OCI-LY7 (cell line): ENCODE measurements around the gene HOXD4. TPM values are rescaled to one million over a fixed set of nuclear protein-coding genes. Genes with fewer than 3 reads are reported as not detected.

Experiments
- BruUV-seq: library from RNA; stranded (reverse); fragments of 400-500 nt; replicated peaks from 2 replicates; lab custom pipeline; 2021; lab: Mats Ljungman, UMichigan
- CTCF ChIA-PET: fragments of 300-600 bp; sonication (Branson Sonifier 250); formaldehyde crosslinking; loops from one replicate; lab custom pipeline; 2022; ENCODE audit warnings: antibody characterized with exemption; ENCODE audit not compliant: unreplicated experiment; lab: Charles Lee
- POLR2A ChIA-PET: fragments of 300-600 bp; sonication (Branson Sonifier 250); formaldehyde crosslinking; loops from one replicate; lab custom pipeline; 2022; ENCODE audit warnings: antibody characterized with exemption; lab: Charles Lee
- DNase-seq: peaks from one replicate; pipeline ENCODE4 v3.0.0-alpha.2; 2015; ENCODE audit warnings: low spot score
- H2AFZ ChIP-seq: fragments of 200-600 bp; sonication (generic), shearing (Covaris generic); 2 replicates; pipeline ENCODE4 v1.6.1; 2014; ENCODE audit warnings: mild to moderate bottlenecking, antibody characterized with exemption, low read length, moderate library complexity
- H3K27ac ChIP-seq: fragments of 200-600 bp; sonication (generic); 2 replicates; pipeline ENCODE4 v1.5.1; 2014; ENCODE audit warnings: mixed run types, low read depth, mild to moderate bottlenecking, moderate library complexity, low read length, inconsistent platforms; ENCODE audit not compliant: poor library complexity, severe bottlenecking
- H3K36me3 ChIP-seq: fragments of 200-600 bp; sonication (generic); 2 replicates; pipeline ENCODE4 v1.6.1; 2014; ENCODE audit warnings: mild to moderate bottlenecking, antibody characterized with exemption, low read length, moderate library complexity, mixed read lengths; ENCODE audit not compliant: insufficient read depth
- H3K4me1 ChIP-seq: fragments of 200-600 bp; sonication (generic); 2 replicates; pipeline ENCODE4 v1.5.1; 2014; ENCODE audit warnings: mild to moderate bottlenecking, low read length; ENCODE audit not compliant: insufficient read depth, poor library complexity, severe bottlenecking
- H3K4me2 ChIP-seq: fragments of 200-600 bp; sonication (generic); 2 replicates; pipeline ENCODE4 v1.6.1; 2014; ENCODE audit warnings: mild to moderate bottlenecking, low read length
- H3K4me3 ChIP-seq: fragments of 200-600 bp; sonication (generic); 2 replicates; pipeline ENCODE4 v1.5.1; 2014; ENCODE audit warnings: mild to moderate bottlenecking, low read depth, low read length; ENCODE audit not compliant: poor library complexity, severe bottlenecking
- H3K79me2 ChIP-seq: fragments of 200-600 bp; sonication (generic); 2 replicates; pipeline ENCODE4 v1.6.1; 2016; ENCODE audit warnings: low read depth, mild to moderate bottlenecking, low read length, moderate library complexity, mixed read lengths; ENCODE audit not compliant: insufficient read depth
- H3K9me2 ChIP-seq: fragments of 200-600 bp; sonication (generic); 2 replicates; pipeline ENCODE4 v1.6.1; 2016; ENCODE audit warnings: mild to moderate bottlenecking, low read length, mixed read lengths; ENCODE audit not compliant: insufficient read depth
- H3K9me3 ChIP-seq: fragments of 200-600 bp; sonication (generic); 2 replicates; pipeline ENCODE4 v1.6.1; 2014; ENCODE audit warnings: mild to moderate bottlenecking, mixed run types, low read length, mixed read lengths
- H4K20me1 ChIP-seq: fragments of 200-600 bp; sonication (generic); 2 replicates; pipeline ENCODE4 v1.6.1; 2014; ENCODE audit warnings: mild to moderate bottlenecking, antibody characterized with exemption, low read length, moderate library complexity, mixed read lengths; ENCODE audit not compliant: insufficient read depth
- EZH2phosphoT487 ChIP-seq: fragments of 200-600 bp; sonication (generic); IDR thresholded peaks from 2 replicates; pipeline ENCODE4 v1.6.1; 2018; ENCODE audit warnings: low read depth, borderline replicate concordance, mild to moderate bottlenecking, mixed run types, antibody characterized with exemption, low read length, moderate library complexity, mixed read lengths
- intact Hi-C: fragments of 100-400 bp; cut with micrococcal nuclease; formaldehyde crosslinking; loops from one replicate; pipeline ENCODE4 v1.10.0; 2022; ENCODE audit not compliant: unreplicated experiment
- total RNA-seq, 2 experiments: library from RNA; depleted of rRNA in 1 of 2; stranded (reverse); fragments of >200 nt in 1 of 2; shearing (Covaris generic) in 1 of 2; gene quantifications; 2 replicates each; pipeline ENCODE4 v1.2.3, GENCODE V29; 2014 to 2022
- TF ChIP-seq, protein P1 (sequence below): fragments of 200-600 bp; sonication (generic); conservative IDR thresholded peaks from 2 replicates; pipeline ENCODE4 v1.5.1; 2014; ENCODE audit warnings: mild to moderate bottlenecking, antibody characterized with exemption, low read length, moderate library complexity, mixed read lengths

Gene HOXD4
- total RNA-seq, 2 experiments from 2014 or later, result not detected

DNA sequence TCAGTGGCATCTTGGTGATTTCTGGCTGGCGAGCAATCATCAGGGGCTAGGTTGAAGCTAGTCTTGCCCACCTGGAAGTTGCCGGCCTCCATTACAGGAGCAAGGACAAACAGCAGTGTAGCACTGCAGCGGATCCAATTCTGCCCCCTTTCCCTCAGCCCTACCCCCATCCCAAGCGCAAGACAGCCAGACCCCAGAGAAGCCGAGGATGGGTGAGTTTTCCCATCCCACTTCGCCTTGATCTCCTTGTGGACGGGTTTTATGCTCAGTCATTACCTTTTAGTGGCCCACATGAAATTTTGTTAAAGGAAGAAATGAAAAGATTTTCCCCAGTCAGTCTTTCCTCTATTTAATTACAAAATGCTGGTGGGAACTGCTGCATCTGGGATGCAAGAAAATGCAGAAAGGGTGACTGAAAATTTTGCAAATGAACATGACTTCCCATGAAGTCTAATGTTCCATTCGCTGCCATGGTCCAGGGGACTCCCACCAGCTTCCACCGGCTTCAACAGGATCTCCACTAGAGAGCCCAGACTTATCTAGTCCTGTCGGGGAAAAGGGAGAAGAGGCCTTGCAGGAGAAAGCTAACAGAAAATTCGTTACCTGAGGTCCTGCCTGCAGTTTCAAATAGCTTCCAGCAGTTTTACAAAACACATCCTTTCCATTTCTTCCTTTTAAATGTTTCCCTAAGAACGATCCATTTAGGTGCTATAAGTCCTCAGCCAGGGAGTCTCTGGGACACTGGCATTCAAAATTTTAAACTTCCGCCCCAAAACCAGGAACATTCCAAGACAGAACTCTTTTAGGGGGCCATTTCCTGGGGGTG lies 30.8 kb upstream of the HOXD4 start:
- POLR2A ChIA-PET, result interaction anchor here (0.6 kb wide), 1 partner anchor 762 kb away, joined by 3 read pairs; no protein-coding TSS in a partner anchor
- BruUV-seq, result no TSS peak
- Histone ChIP-seq H3K4me3 (no peak overlapping the region), H4K20me1 (no peaks in the 10 kb centered on the region), H3K9me2 (no peaks in the 10 kb centered on the region), H3K36me3 (no peaks in the 10 kb centered on the region), H3K79me2 (no peaks in the 10 kb centered on the region), H3K4me2 (no peak overlapping the region), H3K9me3 (no peaks in the 10 kb centered on the region), H3K4me1 (no peaks in the 10 kb centered on the region), H2AFZ (no peak overlapping the region), H3K27ac (no peak overlapping the region)
- no peak for DNase-seq
- CTCF ChIA-PET, result no interaction called here
- TF ChIP-seq, protein P1, sequence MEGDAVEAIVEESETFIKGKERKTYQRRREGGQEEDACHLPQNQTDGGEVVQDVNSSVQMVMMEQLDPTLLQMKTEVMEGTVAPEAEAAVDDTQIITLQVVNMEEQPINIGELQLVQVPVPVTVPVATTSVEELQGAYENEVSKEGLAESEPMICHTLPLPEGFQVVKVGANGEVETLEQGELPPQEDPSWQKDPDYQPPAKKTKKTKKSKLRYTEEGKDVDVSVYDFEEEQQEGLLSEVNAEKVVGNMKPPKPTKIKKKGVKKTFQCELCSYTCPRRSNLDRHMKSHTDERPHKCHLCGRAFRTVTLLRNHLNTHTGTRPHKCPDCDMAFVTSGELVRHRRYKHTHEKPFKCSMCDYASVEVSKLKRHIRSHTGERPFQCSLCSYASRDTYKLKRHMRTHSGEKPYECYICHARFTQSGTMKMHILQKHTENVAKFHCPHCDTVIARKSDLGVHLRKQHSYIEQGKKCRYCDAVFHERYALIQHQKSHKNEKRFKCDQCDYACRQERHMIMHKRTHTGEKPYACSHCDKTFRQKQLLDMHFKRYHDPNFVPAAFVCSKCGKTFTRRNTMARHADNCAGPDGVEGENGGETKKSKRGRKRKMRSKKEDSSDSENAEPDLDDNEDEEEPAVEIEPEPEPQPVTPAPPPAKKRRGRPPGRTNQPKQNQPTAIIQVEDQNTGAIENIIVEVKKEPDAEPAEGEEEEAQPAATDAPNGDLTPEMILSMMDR, result no peak
- no peak for TF ChIP-seq EZH2phosphoT487
- intact Hi-C loops, result no loop called here

DNA sequence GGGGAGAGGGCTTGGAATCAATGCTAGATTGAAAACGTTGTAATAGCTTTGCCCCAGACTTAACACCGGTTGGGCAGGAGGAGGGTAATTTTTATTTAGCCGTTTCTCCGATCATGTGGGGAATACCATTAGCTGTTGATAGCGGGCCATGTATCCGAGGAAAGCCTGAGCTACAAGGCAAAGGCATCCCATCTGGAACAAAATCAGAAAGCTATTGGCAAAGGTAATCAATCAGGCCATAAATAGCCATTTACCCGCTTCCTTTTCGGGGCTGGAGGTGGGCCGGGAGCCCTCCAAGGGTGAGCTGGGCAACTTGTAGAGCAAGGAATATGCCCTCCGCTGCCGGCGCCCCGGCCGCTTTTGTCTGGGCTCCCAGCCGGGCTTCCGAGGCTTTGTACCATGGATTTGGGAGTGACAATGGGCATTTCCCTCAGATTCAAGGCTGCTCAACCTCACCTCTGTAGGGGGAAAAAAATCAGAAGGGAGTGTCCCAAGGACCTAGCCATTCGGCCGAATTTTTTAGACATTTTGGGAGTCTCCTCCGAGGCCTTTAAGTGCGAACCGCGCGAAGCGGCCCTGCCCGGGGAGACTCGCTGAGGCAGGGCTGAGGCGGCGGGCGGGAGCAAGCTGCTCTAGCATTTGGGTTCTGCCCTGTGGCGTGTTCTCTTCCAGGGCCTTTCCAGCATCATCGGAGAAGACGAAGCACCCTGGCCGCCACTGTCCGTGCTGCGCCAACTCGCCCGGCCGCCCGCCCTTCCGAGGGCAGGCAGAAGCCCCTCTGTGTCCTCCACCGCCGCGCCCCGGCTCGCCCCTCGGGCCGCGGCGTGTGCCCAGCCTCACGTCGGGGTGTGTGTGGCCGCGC lies 29.9 kb upstream of the HOXD4 start:
- ChIA-PET CTCF (no interaction called here), POLR2A (no interaction called here)
- Histone ChIP-seq H3K4me2 (no peak overlapping the region), H3K4me1 (no peaks in the 10 kb centered on the region), H3K4me3 (no peak overlapping the region), H3K79me2 (no peaks in the 10 kb centered on the region), H4K20me1 (no peaks in the 10 kb centered on the region), H3K9me2 (no peaks in the 10 kb centered on the region), H3K27ac (no peak overlapping the region), H3K9me3 (no peaks in the 10 kb centered on the region), H3K36me3 (no peaks in the 10 kb centered on the region), H2AFZ (no peak overlapping the region)
- no peak for TF ChIP-seq EZH2phosphoT487
- TF ChIP-seq, protein P1, result no peak
- no peak for DNase-seq
- BruUV-seq, result no TSS peak
- intact Hi-C loops, result no loop called here
